ENCODE measurements around the gene URB1.

Gene URB1

GRCh38 chr21:32309906-32310460, 82.8 kb downstream of the URB1 start:
- no peak for TF ChIP-seq CTCF (IDR thresholded peaks at IDR 0.05; ENCODE audit: low read depth, low read length)
- H3K4me3 ChIP-seq (ENCODE audit: low read depth, low read length): no peak overlapping the region

- no peak overlapping the region for H3K4me3 ChIP-seq (ENCODE audit: low read depth, low read length)
- TF ChIP-seq CTCF (IDR thresholded peaks at IDR 0.05; ENCODE audit: low read depth, low read length): no peak
Measured at GRCh38 chr21:32308696-32309095, 84.1 kb downstream of the URB1 start.

- no peak overlapping the region for H3K4me3 ChIP-seq (ENCODE audit: low read depth, low read length)
- TF ChIP-seq CTCF (IDR thresholded peaks at IDR 0.05; ENCODE audit: low read depth, low read length): no peak
Measured at GRCh38 chr21:32307706-32308105, 85.1 kb downstream of the URB1 start.

- peak; percentile 35; the same call in 1 of the 2 replicates for TF ChIP-seq CTCF (IDR thresholded peaks at IDR 0.05; ENCODE audit: low read depth, low read length)
- H3K4me3 ChIP-seq (ENCODE audit: low read depth, low read length): no peak overlapping the region
Measured at GRCh38 chr21:32306021-32306780, 86.6 kb downstream of the URB1 start.

GRCh38 chr21:32304998-32305397, 87.8 kb downstream of the URB1 start:
- no peak for TF ChIP-seq CTCF (IDR thresholded peaks at IDR 0.05; ENCODE audit: low read depth, low read length)
- no peak overlapping the region for H3K4me3 ChIP-seq (ENCODE audit: low read depth, low read length)

- H3K4me3 ChIP-seq (ENCODE audit: low read depth, low read length): no peak overlapping the region
- TF ChIP-seq CTCF (IDR thresholded peaks at IDR 0.05; ENCODE audit: low read depth, low read length): no peak
Measured at GRCh38 chr21:32303385-32303784, 89.4 kb downstream of the URB1 start.

- no peak overlapping the region for H3K4me3 ChIP-seq (ENCODE audit: low read depth, low read length)
- TF ChIP-seq CTCF (IDR thresholded peaks at IDR 0.05; ENCODE audit: low read depth, low read length): no peak
Measured at GRCh38 chr21:32302560-32302959, 90.3 kb downstream of the URB1 start.

All from WI38 (cell line).